Epithelial cell of proximal tubule (primary cell): ENCODE measurements around the gene PNPLA6. TPM values are rescaled to one million over a fixed set of nuclear protein-coding genes. Genes with fewer than 3 reads are reported as not detected.
A peak's percentile ranks its signal among the peaks of the same experiment; 100 is the strongest.

Experiments used
- DNase-seq: peaks from one replicate; pipeline ENCODE4 v3.0.0-alpha.2; 2011; ENCODE audit warnings: low read depth
- H3K4me3 ChIP-seq: 2 replicates; pipeline ENCODE4 v1.5.1; 2011; ENCODE audit warnings: low read depth, mild to moderate bottlenecking, low read length
- total RNA-seq: library from RNA; depleted of rRNA; stranded (reverse); fragments of >200 nt; gene quantifications from 2 replicates; pipeline ENCODE4 v1.2.3, GENCODE V29; 2015
- TF ChIP-seq, protein P1 (sequence below): conservative IDR thresholded peaks from 2 replicates; pipeline ENCODE4 v1.5.1; 2012; ENCODE audit warnings: low read depth, mild to moderate bottlenecking, low read length

Gene PNPLA6
- total RNA-seq, 1 donor from 2014 or later, result 129 TPM

DNA sequence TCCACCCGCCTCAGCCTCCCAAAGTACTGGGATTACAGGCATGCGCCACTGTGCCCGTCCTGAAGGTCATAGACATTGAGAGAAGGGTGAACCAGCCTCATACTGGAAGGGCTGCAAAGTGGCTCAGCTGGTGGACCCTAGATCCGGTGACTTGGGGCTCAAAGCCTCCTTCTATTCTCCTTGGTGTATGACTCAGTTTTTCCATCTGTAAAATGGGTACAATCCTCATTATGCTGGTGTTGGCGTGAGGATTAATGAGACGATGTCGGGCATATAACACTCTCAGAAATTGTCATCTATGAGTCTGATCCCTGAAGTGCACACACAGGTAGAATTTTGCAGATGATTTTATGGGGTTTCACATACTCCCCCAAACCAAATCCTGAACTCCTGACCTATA lies 54.3 kb downstream of the PNPLA6 start:
- no peak for DNase-seq
- TF ChIP-seq, protein P1, sequence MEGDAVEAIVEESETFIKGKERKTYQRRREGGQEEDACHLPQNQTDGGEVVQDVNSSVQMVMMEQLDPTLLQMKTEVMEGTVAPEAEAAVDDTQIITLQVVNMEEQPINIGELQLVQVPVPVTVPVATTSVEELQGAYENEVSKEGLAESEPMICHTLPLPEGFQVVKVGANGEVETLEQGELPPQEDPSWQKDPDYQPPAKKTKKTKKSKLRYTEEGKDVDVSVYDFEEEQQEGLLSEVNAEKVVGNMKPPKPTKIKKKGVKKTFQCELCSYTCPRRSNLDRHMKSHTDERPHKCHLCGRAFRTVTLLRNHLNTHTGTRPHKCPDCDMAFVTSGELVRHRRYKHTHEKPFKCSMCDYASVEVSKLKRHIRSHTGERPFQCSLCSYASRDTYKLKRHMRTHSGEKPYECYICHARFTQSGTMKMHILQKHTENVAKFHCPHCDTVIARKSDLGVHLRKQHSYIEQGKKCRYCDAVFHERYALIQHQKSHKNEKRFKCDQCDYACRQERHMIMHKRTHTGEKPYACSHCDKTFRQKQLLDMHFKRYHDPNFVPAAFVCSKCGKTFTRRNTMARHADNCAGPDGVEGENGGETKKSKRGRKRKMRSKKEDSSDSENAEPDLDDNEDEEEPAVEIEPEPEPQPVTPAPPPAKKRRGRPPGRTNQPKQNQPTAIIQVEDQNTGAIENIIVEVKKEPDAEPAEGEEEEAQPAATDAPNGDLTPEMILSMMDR, result no peak
- H3K4me3 ChIP-seq, result no peak overlapping the region

GRCh38 chr19:7590256-7590655 lies 54.7 kb downstream of the PNPLA6 start:
- no peak for DNase-seq
- no peak overlapping the region for H3K4me3 ChIP-seq
- TF ChIP-seq, protein P1, result no peak

- H3K4me3 ChIP-seq, result peak within 1 kb of the TSS; percentile 61
- DNase-seq, result no peak
- TF ChIP-seq, protein P1, result no peak
Measured at GRCh38 chr19:7595466-7596133, 60.1 kb downstream of the PNPLA6 start, which contains the start of gene CAMSAP3. Gene CAMSAP3 (plus strand): TSS chr19:7595863. CDS start chr19:7596003, 140 bp downstream.

DNA sequence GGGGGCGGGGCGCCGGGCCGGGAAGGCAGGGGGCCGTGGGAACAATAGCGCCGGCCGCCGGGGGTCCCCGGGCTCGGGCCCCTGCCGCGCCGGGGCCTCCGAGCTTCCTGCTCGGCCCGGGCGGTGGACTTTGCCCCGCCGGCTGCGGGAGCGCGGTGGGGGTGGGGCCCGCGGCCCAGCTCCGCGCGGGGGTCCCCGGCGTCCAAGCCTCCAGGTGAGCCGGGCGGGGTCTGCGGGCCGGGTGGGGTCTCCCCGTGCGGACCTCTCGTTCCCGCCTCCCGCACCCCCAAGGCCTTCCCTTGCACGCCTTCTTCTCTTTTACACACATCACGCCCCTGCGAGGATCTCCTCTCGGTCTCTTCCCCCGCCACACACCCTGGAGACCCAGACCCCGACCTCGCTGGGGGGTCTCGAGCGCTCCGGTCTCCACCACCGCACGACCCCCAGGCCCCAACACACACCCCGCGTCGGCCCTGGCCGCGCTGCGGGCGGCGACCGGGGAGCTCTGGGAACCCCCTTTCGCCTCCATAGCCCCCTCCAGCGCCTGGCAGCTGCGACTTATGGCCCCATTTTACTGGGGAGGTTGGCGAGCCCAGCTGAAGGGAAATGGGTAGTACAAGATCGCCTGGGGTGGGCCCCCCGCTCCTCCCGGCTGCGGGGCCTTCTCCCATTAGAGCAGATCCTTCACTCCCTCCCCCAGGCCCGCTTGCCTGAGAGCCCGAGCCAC lies 60.9 kb downstream of the PNPLA6 start:
- no peak for DNase-seq
- peak overlapping the region; percentile 61 for H3K4me3 ChIP-seq
- TF ChIP-seq, protein P1, result peak; percentile 9

DNA sequence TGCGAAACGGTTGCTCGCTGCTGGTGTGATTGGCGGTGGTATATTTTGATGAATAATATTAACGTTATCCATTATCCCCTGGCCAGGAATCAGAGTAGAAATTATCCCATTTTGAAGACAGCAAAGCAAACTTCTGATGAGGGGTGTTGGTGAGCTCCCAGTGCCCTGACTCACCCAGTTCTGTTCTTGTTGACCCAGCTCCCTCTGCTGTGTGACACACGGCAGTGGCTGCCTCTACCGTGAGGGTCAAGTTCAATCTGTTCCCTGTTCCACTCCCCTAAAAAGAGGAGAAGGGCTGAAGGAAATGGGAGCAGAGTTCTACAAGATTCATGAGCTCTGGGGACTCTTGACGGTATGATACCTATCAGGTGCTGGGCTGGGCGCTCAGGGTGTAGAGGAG lies 62.2 kb downstream of the PNPLA6 start:
- H3K4me3 ChIP-seq, result no peak overlapping the region
- TF ChIP-seq, protein P1, result peak; percentile 7
- no peak for DNase-seq

GRCh38 chr19:7598180-7598579 lies 62.7 kb downstream of the PNPLA6 start:
- TF ChIP-seq, protein P1, result no peak
- no peak overlapping the region for H3K4me3 ChIP-seq

More at GRCh38 chr19:7598180-7598579, 62.7 kb downstream of the PNPLA6 start:
- no peak for DNase-seq
